22Rv1 (cell line): ENCODE measurements around the gene SH3BP5.

Experiments
- H3K27ac ChIP-seq: fragments of 450-650 bp; 2 replicates; pipeline ENCODE4 v1.5.1; 2017
- CTCF ChIP-seq: fragments of 450-650 bp; IDR thresholded peaks from 2 replicates; pipeline ENCODE4 v1.5.1; 2017; ENCODE audit warnings: mild to moderate bottlenecking
- ZFX ChIP-seq: fragments of 450-650 bp; IDR thresholded peaks from 2 replicates; pipeline ENCODE4 v1.6.1; 2017; ENCODE audit warnings: antibody characterized with exemption, borderline replicate concordance

The SH3BP5 gene

GRCh38 chr3:15256861-15257341, 75.5 kb downstream of the SH3BP5 start:
- TF ChIP-seq ZFX = no peak
- no peak for TF ChIP-seq CTCF
- no peak overlapping the region for H3K27ac ChIP-seq

DNA sequence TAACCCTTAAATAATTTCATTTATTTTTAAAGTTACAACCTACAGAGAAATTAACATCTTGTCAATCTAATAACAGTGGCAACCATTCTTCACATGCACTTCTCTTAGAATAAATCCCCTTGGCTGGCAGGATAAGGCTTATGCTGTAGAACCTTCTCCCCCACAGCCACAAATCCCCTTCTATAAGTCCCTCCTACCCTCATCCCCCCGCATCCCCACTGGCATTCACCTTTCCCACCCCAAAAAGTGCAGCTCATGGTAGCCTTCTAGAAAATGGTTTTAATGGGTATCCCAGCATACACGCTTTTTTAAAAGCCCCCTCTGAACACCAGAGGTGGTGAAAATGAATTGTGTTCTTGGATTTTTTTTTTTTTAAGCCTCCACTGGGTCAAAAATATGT, 77.2 kb downstream of the SH3BP5 start:
- no peak overlapping the region for H3K27ac ChIP-seq
- TF ChIP-seq CTCF (no peak), ZFX (no peak)

- no peak for TF ChIP-seq ZFX
- TF ChIP-seq CTCF = no peak
- H3K27ac ChIP-seq = no peak overlapping the region
Measured at GRCh38 chr3:15253023-15253697, 79.2 kb downstream of the SH3BP5 start.

DNA sequence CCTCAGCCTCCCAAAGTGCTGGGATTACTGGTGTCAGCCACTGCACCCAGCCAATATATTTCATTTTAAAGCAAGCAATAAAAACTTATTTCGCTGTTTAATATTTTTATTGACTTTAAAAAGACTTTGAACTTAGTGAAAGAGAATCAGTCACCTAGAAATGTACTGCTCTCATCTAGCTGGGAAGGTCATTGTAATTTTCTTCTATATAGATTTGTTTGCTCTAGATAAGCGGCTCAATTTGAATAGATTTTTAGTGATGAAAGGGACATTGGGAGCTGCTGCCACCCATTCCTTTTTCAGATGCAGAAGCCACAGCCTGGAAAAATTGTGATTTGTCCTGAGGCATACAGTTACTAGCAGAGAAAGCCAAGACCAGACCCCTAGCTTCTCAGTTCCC, 86.2 kb downstream of the SH3BP5 start:
- H3K27ac ChIP-seq = no peak overlapping the region
- no peak for TF ChIP-seq CTCF
- no peak for TF ChIP-seq ZFX

DNA sequence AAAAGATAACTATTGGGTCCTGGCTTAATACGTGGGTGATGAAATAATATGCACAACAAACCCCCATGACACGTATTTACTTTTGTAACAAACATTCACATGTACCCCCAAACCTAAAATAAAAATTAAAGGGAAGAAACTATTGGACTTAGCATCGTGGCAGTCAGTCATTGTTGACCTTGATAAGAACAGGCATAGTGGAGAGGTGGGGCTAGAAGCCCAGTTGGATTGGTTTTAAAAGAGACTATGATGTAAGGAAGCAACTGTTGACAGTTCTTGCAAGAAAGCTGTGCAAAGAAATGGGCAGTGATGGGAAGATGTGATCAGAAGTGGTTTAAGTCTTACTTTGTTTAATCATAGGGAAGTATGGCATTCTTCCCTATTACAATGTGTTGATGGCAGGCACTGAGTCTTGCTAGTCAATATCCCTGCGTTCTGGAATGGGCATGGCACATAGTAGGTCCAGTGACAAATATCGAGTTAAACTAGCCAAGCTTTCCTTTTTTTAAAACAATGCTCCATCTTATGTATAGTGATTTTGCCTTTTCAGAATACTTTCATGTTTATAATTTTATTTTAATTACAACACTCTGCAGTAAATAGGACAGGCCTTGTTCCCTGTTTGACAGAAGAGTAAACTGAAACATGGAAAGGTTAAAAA, 88.4 kb downstream of the SH3BP5 start:
- TF ChIP-seq CTCF (no peak), ZFX (no peak)
- no peak overlapping the region for H3K27ac ChIP-seq

- TF ChIP-seq ZFX = no peak
- TF ChIP-seq CTCF = no peak
- H3K27ac ChIP-seq = no peak overlapping the region
Measured at GRCh38 chr3:15241341-15241740, 91.0 kb downstream of the SH3BP5 start.

DNA sequence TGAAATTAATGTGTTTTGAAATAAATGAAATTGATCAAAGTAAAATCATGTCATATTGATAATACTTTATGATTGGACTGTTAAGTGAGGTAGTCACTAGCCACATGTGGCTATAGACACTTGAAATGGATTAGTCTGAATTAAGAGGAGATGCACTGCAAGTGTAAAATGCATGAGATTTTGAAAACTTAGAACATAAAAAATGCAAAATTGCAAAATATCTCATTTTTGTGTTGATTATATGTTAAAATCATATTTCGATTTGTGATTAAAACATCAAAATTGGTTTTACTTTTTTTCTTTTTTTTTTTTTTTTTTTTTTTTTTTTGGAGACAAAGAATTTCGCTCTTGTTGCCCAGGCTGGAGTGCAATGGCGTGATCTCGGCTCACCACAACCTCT, 103.1 kb downstream of the SH3BP5 start:
- H3K27ac ChIP-seq = no peak overlapping the region
- no peak for TF ChIP-seq ZFX
- no peak for TF ChIP-seq CTCF
